DND-41 (cell line): ENCODE data around the gene BRF1.

Source experiments
- EZH2 ChIP-seq: IDR thresholded peaks from 3 replicates; pipeline ENCODE4 v1.6.1; 2012; ENCODE audit warnings: borderline replicate concordance, low read depth, mild to moderate bottlenecking, moderate library complexity, low read length, inconsistent platforms; ENCODE audit not compliant: severe bottlenecking
- TF ChIP-seq, protein P1 (sequence below): IDR thresholded peaks from 2 replicates; pipeline ENCODE4 v1.5.1; 2012; ENCODE audit warnings: borderline replicate concordance, low read length, moderate library complexity, mild to moderate bottlenecking; ENCODE audit not compliant: poor library complexity, severe bottlenecking; ENCODE audit errors: extremely low read depth

DNA sequence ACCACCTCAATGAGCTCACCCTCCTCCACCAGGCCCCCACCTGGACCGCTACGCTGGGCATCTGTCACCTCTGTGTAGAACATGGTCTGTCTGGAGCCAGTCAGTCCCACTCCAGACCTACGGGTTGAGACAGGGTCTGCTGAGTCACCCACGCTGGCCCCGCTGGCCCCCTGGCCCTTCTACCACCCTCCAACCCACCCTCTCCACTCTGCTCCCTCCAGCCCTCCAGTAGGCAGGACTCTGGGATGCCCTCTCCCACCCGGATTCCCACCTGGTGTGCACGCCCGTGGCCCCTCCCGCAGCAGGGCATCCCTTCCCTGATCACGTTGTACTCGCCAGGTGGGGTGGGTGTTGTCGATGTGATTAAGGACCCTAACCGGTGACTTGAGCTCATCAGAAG is 127.7 kb downstream of the BRF1 start:
- TF ChIP-seq, protein P1, sequence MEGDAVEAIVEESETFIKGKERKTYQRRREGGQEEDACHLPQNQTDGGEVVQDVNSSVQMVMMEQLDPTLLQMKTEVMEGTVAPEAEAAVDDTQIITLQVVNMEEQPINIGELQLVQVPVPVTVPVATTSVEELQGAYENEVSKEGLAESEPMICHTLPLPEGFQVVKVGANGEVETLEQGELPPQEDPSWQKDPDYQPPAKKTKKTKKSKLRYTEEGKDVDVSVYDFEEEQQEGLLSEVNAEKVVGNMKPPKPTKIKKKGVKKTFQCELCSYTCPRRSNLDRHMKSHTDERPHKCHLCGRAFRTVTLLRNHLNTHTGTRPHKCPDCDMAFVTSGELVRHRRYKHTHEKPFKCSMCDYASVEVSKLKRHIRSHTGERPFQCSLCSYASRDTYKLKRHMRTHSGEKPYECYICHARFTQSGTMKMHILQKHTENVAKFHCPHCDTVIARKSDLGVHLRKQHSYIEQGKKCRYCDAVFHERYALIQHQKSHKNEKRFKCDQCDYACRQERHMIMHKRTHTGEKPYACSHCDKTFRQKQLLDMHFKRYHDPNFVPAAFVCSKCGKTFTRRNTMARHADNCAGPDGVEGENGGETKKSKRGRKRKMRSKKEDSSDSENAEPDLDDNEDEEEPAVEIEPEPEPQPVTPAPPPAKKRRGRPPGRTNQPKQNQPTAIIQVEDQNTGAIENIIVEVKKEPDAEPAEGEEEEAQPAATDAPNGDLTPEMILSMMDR: no peak
- TF ChIP-seq EZH2: no peak
